IMR-90 (cell line): ENCODE measurements around the gene TINAGL1.

Source experiments
- BHLHE40 ChIP-seq: fragments of 150-350 bp; IDR thresholded peaks from 2 replicates; pipeline ENCODE4 v1.6.1; 2016; ENCODE audit warnings: mild to moderate bottlenecking, low read depth, low read length
- FOS ChIP-seq: fragments of 150-350 bp; IDR thresholded peaks from 2 replicates; pipeline ENCODE4 v1.6.1; 2016; ENCODE audit warnings: low read depth, low read length
- MXI1 ChIP-seq: IDR thresholded peaks from 2 replicates; pipeline ENCODE4 v1.6.1; 2012; ENCODE audit warnings: low read depth, mild to moderate bottlenecking, low read length, moderate library complexity, borderline replicate concordance
- POLR2A ChIP-seq: IDR thresholded peaks from 2 replicates; pipeline ENCODE4 v1.6.1; 2012; ENCODE audit warnings: mild to moderate bottlenecking, low read depth, low read length
- RAD21 ChIP-seq: IDR thresholded peaks from 2 replicates; pipeline ENCODE4 v1.6.1; 2012; ENCODE audit warnings: low read length, improper control_type of control experiment
- RCOR1 ChIP-seq: IDR thresholded peaks from 2 replicates; pipeline ENCODE4 v1.6.1; 2012; ENCODE audit warnings: mild to moderate bottlenecking, low read length, improper control_type of control experiment; ENCODE audit not compliant: insufficient replicate concordance
- TF ChIP-seq, protein P1 (sequence below): conservative IDR thresholded peaks from 2 replicates; pipeline ENCODE4 v1.5.1; 2012; ENCODE audit warnings: mild to moderate bottlenecking, low read depth, low read length, improper control_type of control experiment

DNA sequence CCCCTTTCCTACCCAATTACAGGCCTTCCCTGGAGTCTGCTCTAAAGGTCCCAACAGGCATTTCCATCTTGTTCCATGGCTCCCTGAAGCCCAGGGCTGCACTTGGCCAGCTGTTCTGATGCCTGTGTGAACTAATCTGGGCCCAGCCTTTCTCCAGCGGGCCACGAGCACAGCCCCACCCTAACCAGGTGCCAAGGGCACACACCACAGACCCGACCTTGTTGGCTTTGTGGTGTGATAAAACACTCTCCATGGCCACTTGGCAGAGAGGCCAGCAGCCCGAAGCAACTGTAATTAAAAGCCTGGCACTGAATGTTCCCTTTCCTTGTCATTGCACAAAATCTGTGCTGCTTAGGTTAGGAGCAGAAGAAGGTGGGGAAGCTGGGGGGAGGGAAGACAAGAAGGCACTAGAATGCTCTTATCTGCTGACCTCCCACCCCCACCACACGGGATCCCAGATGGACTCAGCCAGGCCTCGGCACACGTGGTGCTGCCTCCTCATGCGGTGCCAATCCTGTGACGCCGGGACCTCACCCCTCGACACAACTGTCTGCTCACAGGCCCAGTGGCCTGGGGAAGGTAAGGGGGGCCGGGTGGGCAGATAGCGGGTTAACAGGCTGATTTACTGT is 51.1 kb downstream of the TINAGL1 start:
- TF ChIP-seq, protein P1, sequence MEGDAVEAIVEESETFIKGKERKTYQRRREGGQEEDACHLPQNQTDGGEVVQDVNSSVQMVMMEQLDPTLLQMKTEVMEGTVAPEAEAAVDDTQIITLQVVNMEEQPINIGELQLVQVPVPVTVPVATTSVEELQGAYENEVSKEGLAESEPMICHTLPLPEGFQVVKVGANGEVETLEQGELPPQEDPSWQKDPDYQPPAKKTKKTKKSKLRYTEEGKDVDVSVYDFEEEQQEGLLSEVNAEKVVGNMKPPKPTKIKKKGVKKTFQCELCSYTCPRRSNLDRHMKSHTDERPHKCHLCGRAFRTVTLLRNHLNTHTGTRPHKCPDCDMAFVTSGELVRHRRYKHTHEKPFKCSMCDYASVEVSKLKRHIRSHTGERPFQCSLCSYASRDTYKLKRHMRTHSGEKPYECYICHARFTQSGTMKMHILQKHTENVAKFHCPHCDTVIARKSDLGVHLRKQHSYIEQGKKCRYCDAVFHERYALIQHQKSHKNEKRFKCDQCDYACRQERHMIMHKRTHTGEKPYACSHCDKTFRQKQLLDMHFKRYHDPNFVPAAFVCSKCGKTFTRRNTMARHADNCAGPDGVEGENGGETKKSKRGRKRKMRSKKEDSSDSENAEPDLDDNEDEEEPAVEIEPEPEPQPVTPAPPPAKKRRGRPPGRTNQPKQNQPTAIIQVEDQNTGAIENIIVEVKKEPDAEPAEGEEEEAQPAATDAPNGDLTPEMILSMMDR = no peak
- TF ChIP-seq POLR2A = no peak
- no peak for TF ChIP-seq FOS
- no peak for TF ChIP-seq RAD21
- no peak for TF ChIP-seq BHLHE40
- TF ChIP-seq RCOR1 = no peak
- no peak for TF ChIP-seq MXI1
